NCI-H1930 (cell line): ENCODE data around the gene SMYD1.

Source experiments
- DNase-seq, 2 experiments: peaks; one replicate each; lab custom pipeline; 2025; lab: John Stamatoyannopoulos, UW

Gene SMYD1

GRCh38 chr2:88122141-88122884 lies 54.7 kb downstream of the SMYD1 start:
- no peak for DNase-seq

- no peak for DNase-seq
Measured at GRCh38 chr2:88123164-88123974, 55.7 kb downstream of the SMYD1 start.

- no peak for DNase-seq
Measured at GRCh38 chr2:88123975-88124917, 56.6 kb downstream of the SMYD1 start.

- DNase-seq = no peak
Measured at GRCh38 chr2:88125344-88125923, 57.8 kb downstream of the SMYD1 start.

- no peak for DNase-seq
Measured at GRCh38 chr2:88125924-88126771, 58.5 kb downstream of the SMYD1 start.

- DNase-seq = no peak
Measured at GRCh38 chr2:88126772-88127637, 59.4 kb downstream of the SMYD1 start.

GRCh38 chr2:88127638-88127887 lies 59.9 kb downstream of the SMYD1 start:
- DNase-seq = no peak

- DNase-seq = no peak
Measured at GRCh38 chr2:88127888-88128653, 60.4 kb downstream of the SMYD1 start, which contains the start of gene FABP1. Gene FABP1, minus strand, starts transcription at chr2:88128062. Its CDS starts 45 bp downstream, at chr2:88128017.

GRCh38 chr2:88128654-88129312 lies 61.2 kb downstream of the SMYD1 start:
- no peak for DNase-seq

- DNase-seq = no peak
Measured at GRCh38 chr2:88129313-88129959, 61.8 kb downstream of the SMYD1 start.

- DNase-seq = no peak
Measured at GRCh38 chr2:88131201-88131998, 63.8 kb downstream of the SMYD1 start.

- no peak for DNase-seq
Measured at GRCh38 chr2:88131999-88132368, 64.4 kb downstream of the SMYD1 start.

- DNase-seq = no peak
Measured at GRCh38 chr2:88133875-88134274, 66.2 kb downstream of the SMYD1 start.

- no peak for DNase-seq
Measured at GRCh38 chr2:88136817-88137216, 69.2 kb downstream of the SMYD1 start.

GRCh38 chr2:88137833-88138232 lies 70.2 kb downstream of the SMYD1 start:
- DNase-seq = no peak

- DNase-seq = no peak
Measured at GRCh38 chr2:88139203-88139702, 71.6 kb downstream of the SMYD1 start.

- no peak for DNase-seq
Measured at GRCh38 chr2:88139804-88140203, 72.2 kb downstream of the SMYD1 start.
